NB4 (cell line): ENCODE measurements around the gene SRPRB.

Source experiments
- DNase-seq: peaks from one replicate; pipeline ENCODE4 v3.0.0; 2010; ENCODE audit warnings: low read depth
- H3K4me3 ChIP-seq: one replicate; pipeline ENCODE4 v1.5.1; 2011; ENCODE audit warnings: mild to moderate bottlenecking, low read depth, low read length, moderate library complexity
- MYC ChIP-seq: IDR thresholded peaks from 2 replicates; pipeline ENCODE4 v1.6.1; 2011; ENCODE audit warnings: low read depth, low read length
- POLR2A ChIP-seq: IDR thresholded peaks from 2 replicates; pipeline ENCODE4 v1.6.1; 2011; ENCODE audit warnings: mild to moderate bottlenecking; ENCODE audit not compliant: insufficient read length; ENCODE audit errors: extremely low read depth
- TF ChIP-seq, protein P1 (sequence below): IDR thresholded peaks from 2 replicates; pipeline ENCODE4 v1.6.1; 2011; ENCODE audit warnings: low read depth, low read length
- TF ChIP-seq, protein P2 (sequence below): IDR thresholded peaks from one replicate; pipeline ENCODE4 v1.5.1; 2012; ENCODE audit warnings: low read depth, low read length

Gene SRPRB

DNA sequence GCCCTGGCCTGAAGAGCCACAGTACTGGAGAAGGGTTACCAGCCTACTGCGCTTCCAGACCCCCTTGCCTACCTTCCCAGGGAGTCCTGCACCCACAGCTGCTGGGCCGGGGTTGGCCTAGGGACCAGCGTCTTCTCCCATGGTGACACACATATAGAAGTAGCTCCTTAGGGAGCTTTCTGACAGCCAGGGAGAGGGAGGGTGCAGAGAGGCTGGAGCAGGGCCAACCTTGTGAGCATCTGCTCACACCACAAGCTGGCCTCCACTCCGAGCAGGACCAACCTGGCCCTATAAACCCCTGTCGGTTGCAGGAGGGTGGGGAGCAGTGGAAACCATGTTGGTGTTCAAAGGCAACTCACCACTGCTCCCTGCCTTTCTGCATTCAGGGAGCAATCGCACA, 35.2 kb downstream of the SRPRB start:
- no peak overlapping the region for H3K4me3 ChIP-seq
- DNase-seq, result no peak
- TF ChIP-seq POLR2A, result no peak
- TF ChIP-seq, protein P1, sequence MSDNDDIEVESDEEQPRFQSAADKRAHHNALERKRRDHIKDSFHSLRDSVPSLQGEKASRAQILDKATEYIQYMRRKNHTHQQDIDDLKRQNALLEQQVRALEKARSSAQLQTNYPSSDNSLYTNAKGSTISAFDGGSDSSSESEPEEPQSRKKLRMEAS, result no peak
- no peak for TF ChIP-seq MYC
- TF ChIP-seq, protein P2, sequence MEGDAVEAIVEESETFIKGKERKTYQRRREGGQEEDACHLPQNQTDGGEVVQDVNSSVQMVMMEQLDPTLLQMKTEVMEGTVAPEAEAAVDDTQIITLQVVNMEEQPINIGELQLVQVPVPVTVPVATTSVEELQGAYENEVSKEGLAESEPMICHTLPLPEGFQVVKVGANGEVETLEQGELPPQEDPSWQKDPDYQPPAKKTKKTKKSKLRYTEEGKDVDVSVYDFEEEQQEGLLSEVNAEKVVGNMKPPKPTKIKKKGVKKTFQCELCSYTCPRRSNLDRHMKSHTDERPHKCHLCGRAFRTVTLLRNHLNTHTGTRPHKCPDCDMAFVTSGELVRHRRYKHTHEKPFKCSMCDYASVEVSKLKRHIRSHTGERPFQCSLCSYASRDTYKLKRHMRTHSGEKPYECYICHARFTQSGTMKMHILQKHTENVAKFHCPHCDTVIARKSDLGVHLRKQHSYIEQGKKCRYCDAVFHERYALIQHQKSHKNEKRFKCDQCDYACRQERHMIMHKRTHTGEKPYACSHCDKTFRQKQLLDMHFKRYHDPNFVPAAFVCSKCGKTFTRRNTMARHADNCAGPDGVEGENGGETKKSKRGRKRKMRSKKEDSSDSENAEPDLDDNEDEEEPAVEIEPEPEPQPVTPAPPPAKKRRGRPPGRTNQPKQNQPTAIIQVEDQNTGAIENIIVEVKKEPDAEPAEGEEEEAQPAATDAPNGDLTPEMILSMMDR, result no peak

DNA sequence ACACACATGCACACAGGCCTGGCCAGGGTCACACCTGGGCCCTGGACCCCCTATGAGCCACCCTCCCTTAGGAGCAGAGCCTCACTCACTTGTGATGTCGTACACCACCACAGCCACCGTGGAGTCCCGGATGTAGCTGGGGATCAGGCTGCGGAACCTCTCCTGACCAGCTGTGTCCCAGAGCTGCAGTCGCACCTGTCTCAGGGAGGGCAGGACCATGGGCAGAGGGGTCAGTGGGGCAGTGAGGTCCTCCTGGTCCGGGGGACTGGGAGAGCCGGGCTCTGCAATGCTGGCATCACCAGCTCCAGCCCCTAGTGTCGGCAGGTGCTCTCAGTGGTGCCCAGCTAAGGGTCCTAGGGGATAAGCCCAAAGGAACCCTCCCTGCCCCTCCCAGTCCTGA, 35.6 kb downstream of the SRPRB start:
- no peak overlapping the region for H3K4me3 ChIP-seq
- no peak for TF ChIP-seq MYC
- TF ChIP-seq, protein P2, result no peak
- TF ChIP-seq POLR2A, result no peak
- TF ChIP-seq, protein P1, result no peak
- no peak for DNase-seq

DNA sequence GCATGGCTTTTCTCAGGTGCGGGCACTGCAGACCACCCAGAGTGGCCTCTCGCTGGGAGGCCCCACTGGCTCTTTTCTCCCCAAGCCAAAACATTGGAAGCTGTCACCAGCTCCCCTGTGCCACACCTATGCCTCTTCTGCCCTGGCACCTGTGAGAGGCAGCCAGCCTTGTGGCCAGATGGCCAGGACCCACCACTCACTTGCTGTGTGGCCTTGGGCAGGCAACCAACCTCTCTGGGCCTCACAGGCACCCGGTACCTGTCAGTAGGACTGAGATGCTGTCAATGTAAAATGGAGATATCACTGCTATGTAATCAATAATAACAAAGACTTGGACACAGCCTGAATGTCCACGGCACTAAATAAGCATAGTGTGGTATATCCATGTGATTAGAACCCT, 36.5 kb downstream of the SRPRB start:
- DNase-seq, result no peak
- TF ChIP-seq, protein P1, result no peak
- TF ChIP-seq MYC, result no peak
- no peak for TF ChIP-seq POLR2A
- TF ChIP-seq, protein P2, result no peak

DNA sequence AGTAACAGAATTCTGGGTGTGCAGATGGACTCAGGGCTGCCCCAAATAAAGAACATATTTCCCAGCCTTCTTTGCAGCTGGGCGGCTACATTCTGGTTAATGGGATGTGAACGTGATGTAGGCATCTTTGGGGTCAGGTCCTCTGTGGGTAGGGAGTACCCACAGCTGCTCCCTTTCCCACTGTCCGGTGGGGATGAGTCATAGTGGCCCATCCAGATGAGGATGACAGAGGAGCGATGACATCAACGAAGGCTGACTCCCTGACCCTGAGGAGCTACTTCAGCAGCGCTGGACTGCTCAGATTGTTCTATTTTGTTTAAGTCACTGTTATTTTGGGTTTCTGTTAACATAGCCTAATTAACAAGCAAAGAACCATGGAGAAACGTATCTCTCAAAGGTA, 38.0 kb downstream of the SRPRB start:
- no peak for DNase-seq
- no peak overlapping the region for H3K4me3 ChIP-seq
- TF ChIP-seq POLR2A, result no peak
- TF ChIP-seq, protein P1, result no peak
- TF ChIP-seq, protein P2, result no peak
- TF ChIP-seq MYC, result no peak

More for the DNA sequence above, 36.5 kb downstream of the SRPRB start:
- H3K4me3 ChIP-seq, result no peak overlapping the region

DNA sequence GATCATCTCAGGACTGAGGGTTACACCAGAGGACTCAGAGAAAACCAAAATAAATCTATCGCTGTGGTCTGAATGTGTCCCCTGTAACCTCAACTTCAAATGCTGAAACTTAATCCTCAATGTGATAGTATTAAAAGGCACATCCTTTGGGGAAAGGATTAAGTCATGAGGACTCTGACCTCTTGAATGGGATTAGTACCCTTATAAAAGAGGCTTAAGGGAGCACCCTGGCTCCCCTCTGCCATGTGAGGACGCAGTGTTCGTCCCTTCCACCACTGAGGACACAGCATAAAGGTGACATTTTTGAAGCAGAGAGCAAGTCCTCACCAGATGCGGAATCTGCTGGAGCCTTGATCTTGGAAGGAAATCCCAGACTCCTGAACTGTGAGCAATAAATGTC, 39.5 kb downstream of the SRPRB start:
- DNase-seq, result no peak
- TF ChIP-seq, protein P1, result no peak
- TF ChIP-seq, protein P2, result no peak
- no peak for TF ChIP-seq MYC
- TF ChIP-seq POLR2A, result no peak
- no peak overlapping the region for H3K4me3 ChIP-seq

DNA sequence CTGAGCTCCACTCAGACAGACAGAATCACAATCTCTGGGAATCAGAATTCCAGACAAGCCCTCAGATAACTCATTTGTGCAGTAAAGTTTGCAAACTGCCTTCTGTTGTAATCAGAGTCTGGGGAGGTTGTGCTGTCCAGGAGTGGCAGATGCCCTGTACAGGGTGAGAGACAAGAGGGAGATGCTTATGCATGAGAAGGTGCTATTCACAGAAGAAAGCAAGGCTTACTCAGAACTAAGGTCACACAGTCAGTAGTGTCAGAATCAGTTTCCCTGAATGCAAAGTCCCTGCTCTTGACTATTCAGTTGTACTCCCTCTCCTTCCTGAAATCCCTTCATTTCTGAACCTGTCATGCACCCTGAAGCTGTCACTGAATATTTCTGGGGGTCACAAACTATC, 43.7 kb downstream of the SRPRB start:
- no peak for DNase-seq
- no peak overlapping the region for H3K4me3 ChIP-seq
- TF ChIP-seq, protein P2, result no peak
- TF ChIP-seq, protein P1, result no peak
- TF ChIP-seq POLR2A, result no peak
- no peak for TF ChIP-seq MYC
